Thoracic aorta (tissue), 2 donors: Measurements from ENCODE around the gene PTTG1. TPM values are rescaled to one million over a fixed set of nuclear protein-coding genes. Genes with fewer than 3 reads are reported as not detected.

Experiments used
- ATAC-seq: fragments of 150-250 bp; one replicate; pipeline ENCODE4 v1.8.0; 2017; ENCODE audit warnings: low read depth; ENCODE audit not compliant: insufficient number of reproducible peaks, low FRiP score
- DNase-seq: peaks from one replicate; pipeline ENCODE4 v3.0.0-alpha.2; 2020; ENCODE audit warnings: low spot score
- H3K27ac ChIP-seq, 2 donors: fragments of 200-600 bp; sonication (generic); 1 replicate in 1 of 2; 2 replicates in 1 of 2; pipeline ENCODE4 v1.5.1; 2016; ENCODE audit warnings: mild to moderate bottlenecking in 2 of 2, moderate library complexity in 2 of 2
- H3K27me3 ChIP-seq: fragments of 200-600 bp; sonication (generic); replicated peaks from 2 replicates; pipeline ENCODE4 v1.6.0; 2016; ENCODE audit warnings: mild to moderate bottlenecking; ENCODE audit not compliant: insufficient read depth
- H3K36me3 ChIP-seq: fragments of 200-600 bp; sonication (generic); one replicate; pipeline ENCODE4 v1.5.1; 2016
- H3K4me1 ChIP-seq, 2 donors: fragments of 200-600 bp; sonication (generic); 1 replicate in 1 of 2; 2 replicates in 1 of 2; pipeline versions ENCODE4 v1.5.1 to v1.6.0; 2016; ENCODE audit warnings: low read depth in 2 of 2, mild to moderate bottlenecking in 1 of 2; ENCODE audit not compliant: control insufficient read depth in 1 of 2
- H3K4me3 ChIP-seq: fragments of 200-600 bp; sonication (generic); 2 replicates; pipeline ENCODE4 v1.5.1; 2016; ENCODE audit warnings: mild to moderate bottlenecking
- H3K9me3 ChIP-seq: fragments of 200-600 bp; sonication (generic); 2 replicates; pipeline ENCODE4 v1.5.1; 2016
- CTCF ChIP-seq: fragments of 200-600 bp; sonication (generic); IDR thresholded peaks from one replicate; pipeline ENCODE4 v1.5.1; 2019; ENCODE audit warnings: antibody characterized with exemption
- total RNA-seq, 2 donors: library from RNA; depleted of rRNA; stranded (reverse); fragments of >200 nt; gene quantifications; one replicate each; pipeline versions ENCODE4 v1.1.0 to v1.2.3, GENCODE V29; 2016

The PTTG1 gene
- total RNA-seq, 2 donors from 2014 or later: 2.2 TPM; not detected in 1

- Histone ChIP-seq H3K36me3 (no peaks in the 10 kb centered on the region), H3K4me1 (peaks cover 1 to 17% of the 10 kb centered on the region in 2 donors), H3K4me3 (no peak overlapping the region), H3K27ac (no peak overlapping the region), H3K9me3 (no peaks in the 10 kb centered on the region), H3K27me3 (no peaks in the 10 kb centered on the region)
- ATAC-seq (no peak), DNase-seq (no peak)
- no peak for TF ChIP-seq CTCF
Measured at GRCh38 chr5:160462167-160462566, 40.5 kb downstream of the PTTG1 start.

- DNase-seq: no peak
- TF ChIP-seq CTCF: no peak
Measured at GRCh38 chr5:160463227-160463626, 41.6 kb downstream of the PTTG1 start.

GRCh38 chr5:160463740-160464465 lies 42.2 kb downstream of the PTTG1 start:
- DNase-seq: no peak
- H3K27me3 ChIP-seq: no peaks in the 10 kb centered on the region
- no peak overlapping the region for H3K27ac ChIP-seq
- ATAC-seq: no peak
- H3K4me3 ChIP-seq: no peak overlapping the region
- TF ChIP-seq CTCF: no peak
- no peaks in the 10 kb centered on the region for H3K36me3 ChIP-seq
- peaks cover 12 to 31% of the 10 kb centered on the region in 2 donors for H3K4me1 ChIP-seq
- no peaks in the 10 kb centered on the region for H3K9me3 ChIP-seq

More at GRCh38 chr5:160463227-160463626, 41.6 kb downstream of the PTTG1 start:
- Histone ChIP-seq H3K27ac (no peak overlapping the region), H3K4me1 (peaks cover 11 to 28% of the 10 kb centered on the region in 2 donors), H3K9me3 (no peaks in the 10 kb centered on the region), H3K36me3 (no peaks in the 10 kb centered on the region), H3K27me3 (no peaks in the 10 kb centered on the region), H3K4me3 (no peak overlapping the region)
- ATAC-seq: no peak

- no peak overlapping the region for H3K27ac ChIP-seq
- DNase-seq (no peak), ATAC-seq (no peak)
- H3K4me3 ChIP-seq: no peak overlapping the region
- peaks cover 12 to 31% of the 10 kb centered on the region in 2 donors for H3K4me1 ChIP-seq
- H3K36me3 ChIP-seq: no peaks in the 10 kb centered on the region
- H3K27me3 ChIP-seq: no peaks in the 10 kb centered on the region
- no peak for TF ChIP-seq CTCF
- no peaks in the 10 kb centered on the region for H3K9me3 ChIP-seq
Measured at GRCh38 chr5:160464466-160464797, 42.8 kb downstream of the PTTG1 start.

GRCh38 chr5:160466116-160466515 lies 44.5 kb downstream of the PTTG1 start:
- no peak overlapping the region for H3K27ac ChIP-seq
- TF ChIP-seq CTCF: no peak

More at GRCh38 chr5:160466116-160466515, 44.5 kb downstream of the PTTG1 start:
- no peaks in the 10 kb centered on the region for H3K27me3 ChIP-seq
- H3K4me1 ChIP-seq: peaks cover 16 to 31% of the 10 kb centered on the region in 2 donors
- H3K4me3 ChIP-seq: no peak overlapping the region
- no peak for ATAC-seq
- no peaks in the 10 kb centered on the region for H3K9me3 ChIP-seq
- DNase-seq: no peak
- H3K36me3 ChIP-seq: no peaks in the 10 kb centered on the region
